ENCODE results near the gene ADCY1. TPM values are rescaled to one million over a fixed set of nuclear protein-coding genes. Genes with fewer than 3 reads are reported as not detected.

The ADCY1 gene
- total RNA-seq, 1 donor = under 0.01 TPM

GRCh38 chr7:45627691-45628456, 53.7 kb downstream of the ADCY1 start:
- DNase-seq (ENCODE audit: low read depth) = no peak
- no peak overlapping the region for H3K4me3 ChIP-seq (ENCODE audit: low read depth, low read length)
- TF ChIP-seq CTCF (IDR thresholded peaks at IDR 0.05; ENCODE audit: insufficient read depth, low read depth, low read length) = no peak

GRCh38 chr7:45631569-45631968, 57.4 kb downstream of the ADCY1 start:
- no peak for TF ChIP-seq CTCF (IDR thresholded peaks at IDR 0.05; ENCODE audit: insufficient read depth, low read depth, low read length)
- H3K4me3 ChIP-seq (ENCODE audit: low read depth, low read length) = no peak overlapping the region
- no peak for DNase-seq (ENCODE audit: low read depth)

- no peak for DNase-seq (ENCODE audit: low read depth)
- TF ChIP-seq CTCF (IDR thresholded peaks at IDR 0.05; ENCODE audit: insufficient read depth, low read depth, low read length) = no peak
- H3K4me3 ChIP-seq (ENCODE audit: low read depth, low read length) = no peak overlapping the region
These were observed 62.6 kb downstream of the ADCY1 start for GRCh38 chr7:45636733-45637132.

GRCh38 chr7:45638916-45639315, 64.7 kb downstream of the ADCY1 start:
- TF ChIP-seq CTCF (IDR thresholded peaks at IDR 0.05; ENCODE audit: insufficient read depth, low read depth, low read length) = no peak
- no peak overlapping the region for H3K4me3 ChIP-seq (ENCODE audit: low read depth, low read length)
- no peak for DNase-seq (ENCODE audit: low read depth)

GRCh38 chr7:45642044-45642443, 67.9 kb downstream of the ADCY1 start:
- TF ChIP-seq CTCF (IDR thresholded peaks at IDR 0.05; ENCODE audit: insufficient read depth, low read depth, low read length) = no peak
- no peak overlapping the region for H3K4me3 ChIP-seq (ENCODE audit: low read depth, low read length)
- DNase-seq (ENCODE audit: low read depth) = no peak

GRCh38 chr7:45643630-45644029, 69.5 kb downstream of the ADCY1 start:
- TF ChIP-seq CTCF (IDR thresholded peaks at IDR 0.05; ENCODE audit: insufficient read depth, low read depth, low read length) = no peak
- no peak overlapping the region for H3K4me3 ChIP-seq (ENCODE audit: low read depth, low read length)
- DNase-seq (ENCODE audit: low read depth) = no peak

GRCh38 chr7:45644237-45644636, 70.1 kb downstream of the ADCY1 start:
- no peak for DNase-seq (ENCODE audit: low read depth)
- no peak for TF ChIP-seq CTCF (IDR thresholded peaks at IDR 0.05; ENCODE audit: insufficient read depth, low read depth, low read length)
- no peak overlapping the region for H3K4me3 ChIP-seq (ENCODE audit: low read depth, low read length)
